Measurements from ENCODE around the gene WSCD2. TPM values are rescaled to one million over a fixed set of nuclear protein-coding genes. Genes with fewer than 3 reads are reported as not detected.

The WSCD2 gene
- total RNA-seq, 2 donors from 2014 or later, result 0.26 to 1.3 TPM

DNA sequence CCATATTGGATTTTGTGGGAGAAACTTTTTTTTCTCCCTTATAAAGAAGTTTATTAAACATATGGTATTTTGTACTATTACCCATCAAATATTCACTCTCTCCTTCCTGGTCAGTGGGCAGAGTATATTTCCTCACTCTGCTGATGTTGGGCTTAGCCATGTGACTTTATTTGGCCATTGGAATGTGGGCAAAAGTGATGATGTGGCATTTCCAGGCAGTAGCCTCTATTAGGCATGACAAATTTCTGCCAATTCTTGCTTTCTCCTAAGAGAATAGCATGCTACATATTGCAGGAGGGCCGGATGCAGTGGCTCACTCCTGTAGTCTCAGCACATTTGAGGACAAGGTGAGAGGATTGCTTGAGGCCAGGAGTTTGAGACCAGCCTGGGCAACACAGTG lies 24.4 kb upstream of the WSCD2 start:
- H3K4me3 ChIP-seq, result no peak overlapping the region
- no peaks in the 10 kb centered on the region for H3K9me3 ChIP-seq
- ATAC-seq, result no peak
- H3K4me1 ChIP-seq, result no peaks in the 10 kb centered on the region
- no peaks in the 10 kb centered on the region for H3K36me3 ChIP-seq (replicated peaks in 1 of 2; ENCODE audit: insufficient read depth in 1 of 2, low read depth in 2 of 2)
- intact Hi-C loops (cut with DNase I), result no loop called here
- no peaks in the 10 kb centered on the region for H3K27me3 ChIP-seq
- TF ChIP-seq, protein P1, sequence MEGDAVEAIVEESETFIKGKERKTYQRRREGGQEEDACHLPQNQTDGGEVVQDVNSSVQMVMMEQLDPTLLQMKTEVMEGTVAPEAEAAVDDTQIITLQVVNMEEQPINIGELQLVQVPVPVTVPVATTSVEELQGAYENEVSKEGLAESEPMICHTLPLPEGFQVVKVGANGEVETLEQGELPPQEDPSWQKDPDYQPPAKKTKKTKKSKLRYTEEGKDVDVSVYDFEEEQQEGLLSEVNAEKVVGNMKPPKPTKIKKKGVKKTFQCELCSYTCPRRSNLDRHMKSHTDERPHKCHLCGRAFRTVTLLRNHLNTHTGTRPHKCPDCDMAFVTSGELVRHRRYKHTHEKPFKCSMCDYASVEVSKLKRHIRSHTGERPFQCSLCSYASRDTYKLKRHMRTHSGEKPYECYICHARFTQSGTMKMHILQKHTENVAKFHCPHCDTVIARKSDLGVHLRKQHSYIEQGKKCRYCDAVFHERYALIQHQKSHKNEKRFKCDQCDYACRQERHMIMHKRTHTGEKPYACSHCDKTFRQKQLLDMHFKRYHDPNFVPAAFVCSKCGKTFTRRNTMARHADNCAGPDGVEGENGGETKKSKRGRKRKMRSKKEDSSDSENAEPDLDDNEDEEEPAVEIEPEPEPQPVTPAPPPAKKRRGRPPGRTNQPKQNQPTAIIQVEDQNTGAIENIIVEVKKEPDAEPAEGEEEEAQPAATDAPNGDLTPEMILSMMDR (IDR thresholded peaks at IDR 0.05), result no peak
- no peak for TF ChIP-seq POLR2A (IDR thresholded peaks at IDR 0.05)
- 47 to 50% methylated on average over 1 of the region's 1 CpG for WGBS, 2 donors
- no peak overlapping the region for H3K27ac ChIP-seq
- DNase-seq, result no peak

DNA sequence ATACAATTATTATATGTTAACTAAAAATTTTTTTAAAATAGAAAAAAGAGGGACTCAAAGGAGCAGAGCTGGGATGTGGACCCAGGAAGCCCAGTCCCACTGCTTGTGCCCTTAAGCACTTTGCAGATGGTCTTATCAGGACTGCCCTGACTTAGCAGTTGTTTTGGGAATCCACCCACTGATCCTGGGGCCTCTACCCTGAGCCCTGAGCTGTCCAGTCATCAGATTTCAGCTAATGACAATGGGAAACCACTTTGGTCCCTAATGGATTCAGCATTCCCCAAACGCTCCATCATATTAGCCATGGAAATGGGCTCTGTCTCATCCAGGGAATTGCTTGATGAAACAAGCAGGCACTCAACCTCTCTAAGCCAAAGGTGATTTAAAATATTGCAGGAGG lies 22.5 kb upstream of the WSCD2 start:
- WGBS, 2 donors, result 50 to 91% methylated on average over 1 of the region's 1 CpG

DNA sequence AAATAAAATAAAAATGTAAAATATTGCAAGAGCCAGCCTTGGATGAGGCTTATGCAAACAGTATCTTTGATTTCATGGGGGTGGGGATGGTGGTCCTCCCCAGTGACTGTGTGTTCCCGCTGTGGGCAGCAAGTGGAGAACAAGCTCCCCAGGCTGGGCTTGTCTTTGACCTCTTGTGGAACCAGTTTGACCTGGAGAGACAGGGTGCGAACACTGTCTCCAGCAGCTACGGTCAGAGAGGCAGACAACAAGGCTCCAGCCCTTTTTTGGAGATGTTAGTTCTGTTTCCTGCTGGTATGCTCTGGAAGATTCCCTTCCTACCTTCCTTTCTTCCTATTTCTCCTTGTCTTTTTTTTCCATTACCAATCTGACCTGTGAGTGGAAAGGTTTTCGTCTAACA lies 21.8 kb upstream of the WSCD2 start:
- no peak overlapping the region for H3K27ac ChIP-seq
- H3K27me3 ChIP-seq, result no peaks in the 10 kb centered on the region
- 52 to 59% methylated on average over 4 of the region's 4 CpGs for WGBS, 2 donors
- no peaks in the 10 kb centered on the region for H3K9me3 ChIP-seq
- ATAC-seq (no peak), DNase-seq (no peak)
- H3K36me3 ChIP-seq (replicated peaks in 1 of 2; ENCODE audit: insufficient read depth in 1 of 2, low read depth in 2 of 2), result no peaks in the 10 kb centered on the region
- intact Hi-C loops (cut with DNase I), result no loop called here
- H3K4me3 ChIP-seq, result no peak overlapping the region
- TF ChIP-seq, protein P1 (IDR thresholded peaks at IDR 0.05), result no peak
- no peak for TF ChIP-seq POLR2A (IDR thresholded peaks at IDR 0.05)
- H3K4me1 ChIP-seq, result no peaks in the 10 kb centered on the region

More for the DNA sequence above, 22.5 kb upstream of the WSCD2 start:
- no peak overlapping the region for H3K27ac ChIP-seq
- no peak for DNase-seq
- H3K27me3 ChIP-seq, result no peaks in the 10 kb centered on the region
- no peaks in the 10 kb centered on the region for H3K36me3 ChIP-seq (replicated peaks in 1 of 2; ENCODE audit: insufficient read depth in 1 of 2, low read depth in 2 of 2)
- no peak overlapping the region for H3K4me3 ChIP-seq
- no peaks in the 10 kb centered on the region for H3K4me1 ChIP-seq
- H3K9me3 ChIP-seq, result no peaks in the 10 kb centered on the region
- intact Hi-C loops (cut with DNase I), result no loop called here
- TF ChIP-seq, protein P1 (IDR thresholded peaks at IDR 0.05), result no peak
- no peak for TF ChIP-seq POLR2A (IDR thresholded peaks at IDR 0.05)
- ATAC-seq, result no peak

DNA sequence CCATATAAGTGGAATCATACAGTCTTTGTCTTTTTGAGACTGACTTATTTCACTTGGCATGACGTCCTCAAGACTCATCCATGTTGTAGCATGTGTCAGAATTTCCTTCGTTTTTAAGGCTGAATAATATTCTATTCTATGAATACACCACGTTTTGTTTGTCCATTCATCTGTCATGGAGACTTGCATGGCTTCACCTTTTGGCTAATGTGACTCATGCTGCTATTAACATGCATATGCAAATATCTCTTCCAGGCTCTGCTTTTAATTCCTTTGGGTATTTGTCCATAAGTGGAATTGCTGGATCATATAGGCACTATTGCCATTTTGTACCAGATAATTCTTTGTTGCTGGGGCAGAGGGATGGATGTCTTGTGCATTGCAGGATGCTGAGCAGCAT lies 19.6 kb upstream of the WSCD2 start:
- Histone ChIP-seq H3K27ac (no peak overlapping the region), H3K4me1 (no peaks in the 10 kb centered on the region), H3K4me3 (no peak overlapping the region), H3K27me3 (no peaks in the 10 kb centered on the region), H3K9me3 (no peaks in the 10 kb centered on the region), H3K36me3 (replicated peaks in 1 of 2; ENCODE audit: insufficient read depth in 1 of 2, low read depth in 2 of 2) (no peaks in the 10 kb centered on the region)
- DNase-seq, result no peak
- TF ChIP-seq, protein P1 (IDR thresholded peaks at IDR 0.05), result no peak
- no peak for TF ChIP-seq POLR2A (IDR thresholded peaks at IDR 0.05)
- WGBS, 2 donors, result 36 to 40% methylated on average over 3 of the region's 3 CpGs
- intact Hi-C loops (cut with DNase I), result no loop called here
- no peak for ATAC-seq

DNA sequence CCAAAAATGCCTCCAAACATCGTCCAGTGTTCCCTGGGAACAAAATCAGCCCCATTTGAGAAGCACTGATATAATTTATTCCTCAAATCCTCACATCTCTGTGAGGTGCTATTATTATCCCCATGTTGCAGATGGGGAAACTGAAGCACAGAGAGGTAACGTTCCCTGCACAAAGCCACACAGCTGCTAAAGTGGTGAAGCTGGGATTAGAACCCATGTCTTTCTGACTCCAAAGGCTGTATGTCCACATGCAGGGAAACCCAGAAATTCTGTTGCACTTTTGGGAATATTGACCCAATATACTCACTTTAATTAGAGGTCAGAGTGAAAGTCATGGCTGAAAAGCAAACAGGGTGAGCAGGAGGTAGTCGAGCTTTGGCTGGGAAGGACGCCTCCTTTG lies 19.1 kb upstream of the WSCD2 start:
- Histone ChIP-seq H3K4me3 (no peak overlapping the region), H3K27me3 (no peaks in the 10 kb centered on the region), H3K27ac (no peak overlapping the region), H3K36me3 (replicated peaks in 1 of 2; ENCODE audit: insufficient read depth in 1 of 2, low read depth in 2 of 2) (no peaks in the 10 kb centered on the region), H3K4me1 (no peaks in the 10 kb centered on the region), H3K9me3 (no peaks in the 10 kb centered on the region)
- TF ChIP-seq, protein P1 (IDR thresholded peaks at IDR 0.05), result no peak
- TF ChIP-seq POLR2A (IDR thresholded peaks at IDR 0.05), result no peak
- intact Hi-C loops (cut with DNase I), result no loop called here
- ATAC-seq (no peak), DNase-seq (no peak)
- WGBS, 2 donors, result 37 to 41% methylated on average over 4 of the region's 4 CpGs

Measured in body of pancreas (tissue), 4 donors.